HG03280 (cell line): ENCODE results near the gene CACNB1.
A peak's percentile ranks its signal among the peaks of the same experiment; 100 is the strongest.

ENCODE experiments used
- ATAC-seq: cut with Tn5 transposase; IDR thresholded peaks from one replicate; pipeline ENCODE4 v1.9.1; 2021; ENCODE audit warnings: mild to moderate bottlenecking, moderate library complexity; ENCODE audit not compliant: unreplicated experiment

Gene CACNB1

GRCh38 chr17:39153599-39154051, 43.8 kb downstream of the CACNB1 start:
- ATAC-seq: peak; percentile 51

DNA sequence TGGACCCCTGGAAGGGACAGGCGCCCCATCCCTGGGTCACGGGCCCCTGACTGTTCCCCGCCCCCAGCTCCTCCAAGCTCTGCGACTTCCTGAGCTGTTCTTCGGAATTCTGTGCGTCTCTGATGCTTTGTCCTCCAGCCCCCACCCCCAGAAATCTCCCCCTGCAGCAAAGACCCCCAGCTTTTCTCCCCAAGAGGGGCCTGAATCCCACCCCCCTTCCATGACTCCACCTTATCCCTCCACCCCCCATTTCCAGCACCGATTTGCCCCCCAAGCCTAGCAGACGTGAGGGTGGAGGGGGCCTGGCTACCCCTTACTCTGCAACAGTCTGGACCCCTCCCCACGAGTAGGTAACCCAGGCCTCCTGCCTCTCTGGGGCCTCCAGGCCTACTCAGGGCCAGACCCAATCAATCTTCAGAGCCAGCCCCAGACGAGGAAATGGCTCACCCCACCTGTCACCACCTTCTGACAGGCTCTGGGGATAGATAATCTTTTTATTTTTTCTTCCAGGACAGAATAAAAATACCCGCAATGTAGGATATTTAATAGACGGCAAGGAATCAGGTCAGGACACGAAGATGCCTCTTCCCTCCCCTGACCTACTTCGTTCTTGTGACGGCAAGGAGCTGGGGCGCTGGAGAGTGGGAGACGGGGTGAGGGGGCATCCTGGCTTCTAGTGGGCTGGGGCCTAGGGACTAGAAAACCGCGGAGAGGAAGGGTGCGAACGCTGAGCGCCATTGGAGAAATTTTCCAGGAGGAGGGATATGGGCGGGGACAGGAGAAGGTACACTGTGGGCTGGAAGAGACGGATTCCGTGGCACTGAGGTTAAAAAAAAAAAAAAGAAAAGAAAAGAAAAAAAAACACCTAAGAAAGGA, 45.3 kb downstream of the CACNB1 start:
- ATAC-seq: no peak

GRCh38 chr17:39151150-39151942, 46.1 kb downstream of the CACNB1 start, which contains the start of gene PLXDC1:
TSS of gene PLXDC1 (minus strand) at chr17:39151637. CDS start at chr17:39151437, 200 bp downstream.
- ATAC-seq: no peak

DNA sequence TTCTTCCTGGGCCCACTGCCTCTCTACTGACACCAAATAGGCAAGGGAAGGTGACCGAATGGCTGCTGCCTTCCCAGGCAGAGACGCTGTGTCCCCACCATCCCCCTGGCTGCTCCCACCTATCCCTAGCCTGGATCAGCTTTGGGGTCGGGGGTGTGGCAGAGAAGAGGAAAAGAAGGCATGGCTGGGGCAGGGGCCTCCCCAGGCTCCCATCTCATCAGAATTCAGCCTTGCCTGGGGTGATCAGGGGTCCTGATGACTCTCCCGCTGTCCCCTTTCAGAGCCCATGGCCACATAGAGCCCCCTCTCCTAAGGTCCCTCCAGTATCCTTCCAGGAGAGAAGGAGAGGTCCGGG, 46.7 kb downstream of the CACNB1 start:
- ATAC-seq: no peak

DNA sequence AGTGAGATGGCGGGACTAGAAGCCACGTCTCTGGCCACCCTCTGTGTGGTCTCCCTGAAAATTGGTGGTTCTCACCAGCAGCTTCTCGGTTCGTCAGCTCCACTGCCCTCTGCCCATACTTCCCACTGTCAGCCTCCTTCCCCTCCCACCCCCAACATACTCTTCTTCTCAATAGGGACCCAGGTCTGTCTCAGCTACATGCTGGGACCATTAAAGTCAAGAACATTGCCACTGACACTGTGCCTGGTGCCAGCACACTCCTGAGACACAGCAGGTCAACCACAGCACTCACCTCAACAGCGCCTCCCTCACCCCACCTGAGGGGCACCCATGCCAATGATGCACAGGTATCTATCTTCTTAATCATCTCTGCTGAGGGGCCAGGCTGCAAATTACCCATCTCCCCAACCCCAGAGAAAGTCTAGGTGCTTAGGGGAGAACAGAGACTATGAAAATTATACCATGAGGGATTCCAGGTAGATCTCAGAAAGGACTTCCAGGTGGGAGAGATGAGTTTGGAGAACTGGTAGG, 47.3 kb downstream of the CACNB1 start:
- no peak for ATAC-seq

DNA sequence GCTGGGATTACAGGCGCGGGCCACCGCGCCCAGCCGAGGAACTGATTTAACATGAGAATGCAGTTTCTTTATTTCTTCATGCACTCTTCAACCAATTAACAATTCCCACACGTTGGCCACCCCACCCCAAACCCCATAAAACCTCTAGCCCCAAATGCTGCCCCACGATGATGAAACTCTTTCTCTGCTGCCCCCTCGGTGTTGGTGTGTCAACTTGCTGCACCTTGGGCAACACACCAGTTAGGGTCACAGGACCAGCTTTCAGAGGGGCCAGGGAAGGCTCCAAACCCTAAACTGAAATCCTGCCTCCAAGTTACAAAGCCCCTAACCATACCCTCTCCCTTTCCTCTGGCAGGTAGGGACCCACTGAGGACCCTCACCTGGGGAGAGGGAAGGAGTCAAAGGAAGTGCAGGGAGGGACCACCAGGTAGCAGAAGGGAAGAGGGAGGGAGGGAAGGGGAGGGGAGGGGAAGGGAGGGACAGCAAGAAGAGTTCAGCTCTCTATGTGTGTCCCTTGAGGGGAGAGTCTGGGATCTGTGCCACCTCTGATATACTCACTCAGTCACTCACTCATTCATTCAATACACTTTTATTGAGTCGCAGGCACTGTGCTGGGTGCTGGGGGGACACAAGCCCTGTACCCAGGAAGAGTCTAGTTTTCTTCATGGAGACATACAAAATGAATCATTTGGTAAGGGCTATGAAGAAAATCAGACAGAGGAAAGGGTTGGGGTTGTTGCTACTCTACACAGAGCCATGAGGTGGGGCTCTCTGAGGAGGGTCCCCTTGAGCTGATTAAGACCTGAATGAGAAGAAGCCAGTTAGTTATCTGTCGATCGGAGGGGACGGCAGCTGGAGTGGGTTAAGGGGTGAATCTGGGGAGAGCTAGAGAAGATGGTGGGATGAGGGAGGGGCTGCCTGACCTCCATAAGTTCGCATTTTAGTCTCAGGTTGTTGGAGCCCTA, 50.0 kb downstream of the CACNB1 start:
- ATAC-seq: no peak

GRCh38 chr17:39146273-39146672, 51.2 kb downstream of the CACNB1 start:
- no peak for ATAC-seq

DNA sequence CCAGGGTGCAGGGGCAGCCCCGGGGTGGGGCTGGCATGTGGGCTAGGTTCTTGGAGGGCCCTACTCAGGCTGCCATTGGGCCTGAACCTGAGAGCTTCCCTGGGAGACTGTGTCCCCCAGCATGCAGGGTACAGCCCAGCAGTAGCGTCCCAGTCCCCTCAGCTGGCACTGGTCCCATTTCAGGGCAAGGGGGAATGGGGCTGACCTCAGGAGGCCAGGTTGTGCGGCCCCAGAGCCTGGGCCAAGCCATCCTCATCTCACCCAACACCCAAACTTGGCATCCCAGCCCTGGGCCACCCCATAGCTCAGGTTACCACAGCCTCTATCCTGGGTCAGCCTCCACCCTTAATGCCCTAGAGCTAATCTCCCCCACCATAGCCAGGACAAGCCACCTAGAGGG, 52.3 kb downstream of the CACNB1 start:
- ATAC-seq: no peak

DNA sequence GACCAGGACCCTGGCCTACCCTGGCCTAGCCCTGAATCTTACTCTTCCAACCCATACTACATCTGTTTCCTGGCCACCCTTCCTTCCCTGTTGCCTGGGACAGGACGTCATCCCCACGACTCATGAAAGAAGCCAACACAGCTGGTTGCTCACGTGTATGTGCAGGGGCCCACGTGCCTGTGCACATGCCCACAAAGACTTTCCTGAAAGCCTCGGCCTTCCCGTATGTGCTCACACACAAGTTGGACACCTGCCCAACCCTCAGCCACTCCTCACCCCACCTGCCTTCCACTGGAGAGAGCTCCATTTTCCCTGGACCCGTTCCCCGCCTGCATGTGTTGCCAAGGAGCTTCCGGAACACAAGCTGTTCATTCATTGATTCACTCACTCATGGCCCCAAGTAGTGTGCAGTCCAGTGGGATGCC, 53.0 kb downstream of the CACNB1 start:
- no peak for ATAC-seq

GRCh38 chr17:39143552-39144093, 53.8 kb downstream of the CACNB1 start:
- ATAC-seq: no peak

GRCh38 chr17:39141915-39142664, 55.4 kb downstream of the CACNB1 start:
- ATAC-seq: no peak

- no peak for ATAC-seq
Observed at GRCh38 chr17:39141294-39141693, 56.2 kb downstream of the CACNB1 start.

DNA sequence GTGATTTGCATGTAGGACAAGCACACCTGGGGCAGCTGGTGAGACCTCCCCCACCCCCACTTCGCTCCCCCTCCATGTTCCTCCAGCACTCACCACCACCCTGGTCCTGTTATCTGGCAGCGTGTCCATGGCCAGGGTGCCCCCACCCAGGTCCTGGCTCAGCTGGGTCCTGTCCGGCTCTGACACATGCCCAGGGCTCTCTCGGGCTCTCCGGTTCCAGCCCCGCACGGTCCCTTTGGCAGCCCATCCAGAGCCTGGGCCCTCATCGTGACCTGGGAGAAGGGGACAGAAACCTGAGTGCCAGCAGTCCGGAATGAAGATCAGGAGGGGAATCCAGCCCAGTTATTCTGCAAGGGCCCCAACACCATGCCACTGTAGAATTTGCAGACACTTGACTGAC, 57.9 kb downstream of the CACNB1 start:
- no peak for ATAC-seq

GRCh38 chr17:39139161-39139511, 58.3 kb downstream of the CACNB1 start:
- no peak for ATAC-seq

DNA sequence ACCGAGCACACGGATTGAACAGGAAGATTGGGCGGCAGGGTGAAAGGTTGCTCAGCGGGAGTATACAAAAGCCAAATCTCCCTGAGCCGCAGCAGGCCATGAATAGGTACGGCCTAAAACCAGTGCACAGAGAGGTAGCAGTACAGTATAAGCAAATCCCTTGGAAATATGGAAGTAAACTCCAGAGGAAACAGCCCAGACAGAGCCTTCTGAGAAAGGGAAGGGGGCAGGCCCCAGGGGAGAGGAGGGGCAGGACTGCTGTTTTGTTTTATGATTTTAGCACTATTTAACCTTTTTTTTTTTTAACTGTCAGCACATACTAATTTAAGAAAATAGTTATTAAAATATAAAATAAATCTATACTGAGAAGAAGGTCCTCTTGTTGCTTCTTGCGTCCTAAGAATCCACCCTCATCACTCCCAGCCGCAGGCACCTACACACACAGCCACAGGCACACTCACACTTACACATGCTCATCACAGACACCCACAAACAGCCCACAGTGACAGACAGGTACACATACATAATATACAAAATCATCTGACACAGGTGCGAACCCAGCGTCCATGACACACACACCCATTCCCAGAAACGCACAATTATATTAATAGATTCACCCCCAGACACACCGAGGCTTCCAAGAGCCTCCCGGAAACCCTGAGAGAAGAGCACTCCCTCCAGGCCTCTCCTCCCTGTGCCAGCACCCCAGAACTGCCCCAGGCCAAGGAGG, 58.9 kb downstream of the CACNB1 start:
- ATAC-seq: no peak

DNA sequence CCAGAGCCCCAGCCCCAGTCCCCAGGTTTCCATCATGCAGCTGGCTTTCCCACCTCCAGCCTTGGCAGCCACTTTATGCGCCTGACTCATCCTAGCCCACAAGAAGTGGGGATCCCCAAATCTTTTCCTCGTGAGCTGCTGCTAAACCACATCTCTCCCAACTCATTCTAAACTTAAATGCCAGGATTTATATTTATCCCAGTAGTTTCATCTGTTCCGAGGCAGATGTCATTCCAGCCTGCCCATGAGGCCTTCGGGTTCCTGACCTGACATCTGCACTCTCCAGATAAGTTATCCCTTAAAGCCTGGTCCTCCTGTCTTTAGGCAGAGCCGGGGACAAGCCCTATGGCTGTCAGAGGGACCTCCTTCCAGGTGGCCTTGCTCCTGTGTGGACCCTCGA, 62.6 kb downstream of the CACNB1 start:
- ATAC-seq: no peak

- ATAC-seq: no peak
Observed at GRCh38 chr17:39132192-39132610, 65.3 kb downstream of the CACNB1 start.

GRCh38 chr17:39131616-39132015, 65.9 kb downstream of the CACNB1 start:
- ATAC-seq: no peak

DNA sequence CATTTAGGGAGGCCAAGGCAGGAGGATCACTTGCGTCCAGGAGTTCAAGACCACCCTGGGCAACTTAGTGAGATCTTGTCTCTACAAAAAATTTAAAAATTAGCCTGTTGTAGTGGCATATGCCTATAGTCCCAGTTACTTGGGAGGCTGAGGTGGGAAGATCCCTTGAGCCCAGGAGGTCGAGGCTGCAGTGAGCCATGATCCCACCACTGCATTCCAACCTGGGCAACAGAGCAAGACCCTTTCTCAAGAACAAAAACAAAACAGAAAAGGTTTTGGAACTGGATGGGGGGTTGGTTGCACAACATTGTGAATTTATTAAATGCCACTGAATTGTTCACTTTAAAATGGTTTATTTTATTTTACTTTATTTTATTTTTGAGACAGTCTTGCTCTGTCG, 67.3 kb downstream of the CACNB1 start:
- ATAC-seq: no peak
